Activated naive CD8-positive, alpha-beta T cell treated with anti-CD3 and anti-CD28 coated beads, Interleukin-2, amount 10 ng/mL, durations not matched to agents 7 days and 5 days (primary cell): Measurements from ENCODE around the gene SIM2. TPM values are rescaled to one million over a fixed set of nuclear protein-coding genes. Genes with fewer than 3 reads are reported as not detected.

Source experiments
- ATAC-seq: fragments of 150-1000 bp; cut with Tn5 transposase; one replicate; pipeline ENCODE4 v1.10.0; 2021; ENCODE audit warnings: low read depth, moderate library complexity
- POLR2A ChIA-PET: fragments of 350-600 bp; sonication (Branson Sonifier 250); formaldehyde crosslinking; loops from one replicate; lab custom pipeline; 2021; ENCODE audit warnings: antibody characterized with exemption; lab: Charles Lee
- DNase-seq: peaks from one replicate; pipeline ENCODE4 v3.0.0; 2021
- H3K27ac Mint-ChIP-seq: one replicate; pipeline ENCODE4 v1.8.0; 2022; ENCODE audit warnings: mild to moderate bottlenecking, mixed read lengths
- H3K27me3 Mint-ChIP-seq: one replicate; pipeline ENCODE4 v1.8.0; 2022; ENCODE audit warnings: mild to moderate bottlenecking, moderate library complexity, mixed read lengths
- H3K36me3 Mint-ChIP-seq: one replicate; pipeline ENCODE4 v1.8.0; 2021; ENCODE audit warnings: mild to moderate bottlenecking, mixed read lengths
- H3K4me1 Mint-ChIP-seq: one replicate; pipeline ENCODE4 v1.8.0; 2021; ENCODE audit warnings: mixed read lengths
- H3K4me3 Mint-ChIP-seq: one replicate; pipeline ENCODE4 v1.8.0; 2022; ENCODE audit warnings: mild to moderate bottlenecking, moderate library complexity, mixed read lengths
- H3K9me3 Mint-ChIP-seq: one replicate; pipeline ENCODE4 v1.8.0; 2021; ENCODE audit warnings: mixed read lengths
- total RNA-seq, 2 experiments: library from RNA; stranded (reverse); gene quantifications; one replicate each; pipeline ENCODE4 v1.2.3, GENCODE V29; 2021

Gene SIM2
- total RNA-seq, 2 experiments from 2014 or later, result not detected

GRCh38 chr21:36791695-36792470 is 93.0 kb downstream of the SIM2 start:
- POLR2A ChIA-PET, result no interaction called here
- Mint-ChIP-seq H3K27ac (no peak overlapping the region), H3K4me3 (no peak overlapping the region), H3K4me1 (no peaks in the 10 kb centered on the region), H3K27me3 (no peaks in the 10 kb centered on the region), H3K9me3 (peaks cover 3% of the 10 kb centered on the region), H3K36me3 (peaks cover 6% of the 10 kb centered on the region)
- DNase-seq, result no peak
- ATAC-seq, result no peak

GRCh38 chr21:36792505-36792967 is 93.6 kb downstream of the SIM2 start:
- H3K4me3 Mint-ChIP-seq, result no peak overlapping the region
- peaks cover 4% of the 10 kb centered on the region for H3K9me3 Mint-ChIP-seq
- POLR2A ChIA-PET, result no interaction called here
- no peak for DNase-seq
- H3K36me3 Mint-ChIP-seq, result peaks cover 6% of the 10 kb centered on the region
- no peak overlapping the region for H3K27ac Mint-ChIP-seq
- no peak for ATAC-seq
- no peaks in the 10 kb centered on the region for H3K4me1 Mint-ChIP-seq
- no peaks in the 10 kb centered on the region for H3K27me3 Mint-ChIP-seq

GRCh38 chr21:36796070-36796469 is 97.2 kb downstream of the SIM2 start:
- no peaks in the 10 kb centered on the region for H3K4me1 Mint-ChIP-seq
- ATAC-seq (no peak), DNase-seq (no peak)
- H3K4me3 Mint-ChIP-seq, result no peak overlapping the region
- POLR2A ChIA-PET, result no interaction called here
- H3K9me3 Mint-ChIP-seq, result peaks cover 11% of the 10 kb centered on the region
- peaks cover 3% of the 10 kb centered on the region for H3K36me3 Mint-ChIP-seq
- no peak overlapping the region for H3K27ac Mint-ChIP-seq
- H3K27me3 Mint-ChIP-seq, result no peaks in the 10 kb centered on the region

- Mint-ChIP-seq H3K27me3 (no peaks in the 10 kb centered on the region), H3K36me3 (peaks cover 3% of the 10 kb centered on the region), H3K27ac (no peak overlapping the region), H3K4me3 (no peak overlapping the region), H3K4me1 (no peaks in the 10 kb centered on the region), H3K9me3 (peaks cover 14% of the 10 kb centered on the region)
- POLR2A ChIA-PET, result no interaction called here
- no peak for DNase-seq
- ATAC-seq, result no peak
Measured at GRCh38 chr21:36798491-36798890, 99.6 kb downstream of the SIM2 start.

Other genes with a start within 250 kb of the SIM2 start
- not detected for gene CLDN14, start 219.0 kb upstream of the SIM2 start, total RNA-seq